Activated naive CD4-positive, alpha-beta T cell treated with anti-CD3 and anti-CD28 coated beads, Interleukin-2, amount 10 ng/mL, durations not matched to agents 7 days and 5 days (primary cell): ENCODE data around the gene IFRD1.
A peak's percentile ranks its signal among the peaks of the same experiment; 100 is the strongest.
"Not testable (repeated sequence)": the region's sequence is repeated elsewhere in the genome, so short reads cannot be mapped to it uniquely, and the experiment has no call there.

Source experiments
- CTCF ChIA-PET: fragments of 350-600 bp; sonication (Branson Sonifier 250); formaldehyde crosslinking; loops from one replicate; lab custom pipeline; 2021; ENCODE audit warnings: antibody characterized with exemption; lab: Charles Lee
- DNase-seq: peaks from one replicate; pipeline ENCODE4 v3.0.0-alpha.2; 2020
- H3K27ac Mint-ChIP-seq: one replicate; pipeline ENCODE4 v1.8.0; 2021; ENCODE audit warnings: mild to moderate bottlenecking, moderate library complexity, mixed read lengths
- H3K27me3 Mint-ChIP-seq: one replicate; pipeline ENCODE4 v1.8.0; 2021; ENCODE audit warnings: mild to moderate bottlenecking, mixed read lengths
- H3K36me3 Mint-ChIP-seq: one replicate; pipeline ENCODE4 v1.8.0; 2021; ENCODE audit warnings: mixed read lengths
- H3K4me1 Mint-ChIP-seq: one replicate; pipeline ENCODE4 v1.8.0; 2021; ENCODE audit warnings: mixed read lengths
- H3K4me3 Mint-ChIP-seq: one replicate; pipeline ENCODE4 v1.8.0; 2021; ENCODE audit warnings: mild to moderate bottlenecking, moderate library complexity, mixed read lengths
- H3K9me3 Mint-ChIP-seq: one replicate; pipeline ENCODE4 v1.8.0; 2021; ENCODE audit warnings: mixed read lengths

IFRD1 gene

GRCh38 chr7:112450807-112451761, 824 bp downstream of the IFRD1 start:
- Mint-ChIP-seq H3K9me3 (no peaks in the 10 kb centered on the region), H3K4me3 (peak overlapping the region; percentile 99), H3K4me1 (peaks cover 41% of the 10 kb centered on the region), H3K27ac (peak overlapping the region; percentile 100), H3K36me3 (peaks cover 7% of the 10 kb centered on the region), H3K27me3 (peaks cover 4% of the 10 kb centered on the region)
- peak; percentile 94 for DNase-seq
- CTCF ChIA-PET: interaction anchor here (0.6 to 1.9 kb wide), 4 partner anchors 10 to 345 kb away, joined by 3 to 4 read pairs (median 4); no protein-coding TSS in a partner anchor

- Mint-ChIP-seq H3K4me1 (peaks cover 41% of the 10 kb centered on the region), H3K27ac (peak overlapping the region; percentile 100), H3K27me3 (peaks cover 4% of the 10 kb centered on the region), H3K36me3 (peaks cover 8% of the 10 kb centered on the region), H3K9me3 (no peaks in the 10 kb centered on the region), H3K4me3 (peak overlapping the region; percentile 99)
- no peak for DNase-seq
- CTCF ChIA-PET: interaction anchor here (0.6 to 1.9 kb wide), 5 partner anchors 9 to 543 kb away, joined by 3 to 4 read pairs (median 4); no protein-coding TSS in a partner anchor
Measured at GRCh38 chr7:112452102-112452888, 2.0 kb downstream of the IFRD1 start.

- Mint-ChIP-seq H3K9me3 (no peaks in the 10 kb centered on the region), H3K4me3 (no peak overlapping the region), H3K36me3 (peaks cover 11% of the 10 kb centered on the region), H3K4me1 (peaks cover 39% of the 10 kb centered on the region), H3K27me3 (peaks cover 4% of the 10 kb centered on the region), H3K27ac (no peak overlapping the region)
- CTCF ChIA-PET: no interaction called here
- no peak for DNase-seq
Measured at GRCh38 chr7:112453505-112454171, 3.4 kb downstream of the IFRD1 start.

- CTCF ChIA-PET, DNase-seq, H3K27ac Mint-ChIP-seq, H3K9me3 Mint-ChIP-seq, H3K27me3 Mint-ChIP-seq, H3K4me3 Mint-ChIP-seq: not testable (repeated sequence)
- H3K36me3 Mint-ChIP-seq: peaks cover 16% of the 10 kb centered on the region
- peaks cover 33% of the 10 kb centered on the region for H3K4me1 Mint-ChIP-seq
Measured at GRCh38 chr7:112454191-112454590, 3.9 kb downstream of the IFRD1 start.

GRCh38 chr7:112459645-112460044, 9.4 kb downstream of the IFRD1 start:
- no peak overlapping the region for H3K4me3 Mint-ChIP-seq
- H3K27me3 Mint-ChIP-seq: no peaks in the 10 kb centered on the region
- peaks cover 51% of the 10 kb centered on the region for H3K36me3 Mint-ChIP-seq
- H3K27ac Mint-ChIP-seq: no peak overlapping the region
- no peaks in the 10 kb centered on the region for H3K4me1 Mint-ChIP-seq
- H3K9me3 Mint-ChIP-seq: no peaks in the 10 kb centered on the region
- CTCF ChIA-PET: no interaction called here
- no peak for DNase-seq

- H3K9me3 Mint-ChIP-seq: no peaks in the 10 kb centered on the region
- H3K4me3 Mint-ChIP-seq: no peak overlapping the region
- CTCF ChIA-PET: no interaction called here
- DNase-seq: no peak
- no peaks in the 10 kb centered on the region for H3K4me1 Mint-ChIP-seq
- peaks cover 46% of the 10 kb centered on the region for H3K36me3 Mint-ChIP-seq
- H3K27me3 Mint-ChIP-seq: no peaks in the 10 kb centered on the region
- no peak overlapping the region for H3K27ac Mint-ChIP-seq
Measured at GRCh38 chr7:112462236-112462635, 12.0 kb downstream of the IFRD1 start.

GRCh38 chr7:112467867-112468266, 17.6 kb downstream of the IFRD1 start:
- no peak for DNase-seq

GRCh38 chr7:112470194-112470593, 19.9 kb downstream of the IFRD1 start:
- H3K4me3 Mint-ChIP-seq: no peak overlapping the region
- H3K4me1 Mint-ChIP-seq: no peaks in the 10 kb centered on the region
- no peaks in the 10 kb centered on the region for H3K9me3 Mint-ChIP-seq
- DNase-seq: no peak
- H3K27ac Mint-ChIP-seq: no peak overlapping the region
- CTCF ChIA-PET: no interaction called here
- H3K27me3 Mint-ChIP-seq: no peaks in the 10 kb centered on the region
- peaks cover 51% of the 10 kb centered on the region for H3K36me3 Mint-ChIP-seq

More at GRCh38 chr7:112467867-112468266, 17.6 kb downstream of the IFRD1 start:
- CTCF ChIA-PET: no interaction called here
- Mint-ChIP-seq H3K4me3 (no peak overlapping the region), H3K36me3 (peaks cover 55% of the 10 kb centered on the region), H3K4me1 (no peaks in the 10 kb centered on the region), H3K9me3 (no peaks in the 10 kb centered on the region), H3K27me3 (no peaks in the 10 kb centered on the region), H3K27ac (no peak overlapping the region)

- CTCF ChIA-PET: no interaction called here
- no peaks in the 10 kb centered on the region for H3K9me3 Mint-ChIP-seq
Measured at GRCh38 chr7:112476390-112477052, 26.3 kb downstream of the IFRD1 start.

GRCh38 chr7:112481121-112481736, 31.0 kb downstream of the IFRD1 start:
- Mint-ChIP-seq H3K9me3 (no peaks in the 10 kb centered on the region), H3K36me3 (peaks cover 8% of the 10 kb centered on the region), H3K4me3 (no peak overlapping the region), H3K27me3 (no peaks in the 10 kb centered on the region), H3K27ac (no peak overlapping the region), H3K4me1 (peaks cover 6% of the 10 kb centered on the region)
- no peak for DNase-seq
- CTCF ChIA-PET: interaction anchor here (1.0 to 1.8 kb wide), 2 partner anchors 266 to 415 kb away, joined by 3 to 4 read pairs; no protein-coding TSS in a partner anchor

More at GRCh38 chr7:112476390-112477052, 26.3 kb downstream of the IFRD1 start:
- no peak overlapping the region for H3K27ac Mint-ChIP-seq
- H3K27me3 Mint-ChIP-seq: no peaks in the 10 kb centered on the region
- no peak for DNase-seq
- H3K4me3 Mint-ChIP-seq: no peak overlapping the region
- peaks cover 29% of the 10 kb centered on the region for H3K36me3 Mint-ChIP-seq
- H3K4me1 Mint-ChIP-seq: no peaks in the 10 kb centered on the region

GRCh38 chr7:112481833-112482670, 31.8 kb downstream of the IFRD1 start:
- Mint-ChIP-seq H3K27me3 (no peaks in the 10 kb centered on the region), H3K4me1 (peaks cover 6% of the 10 kb centered on the region), H3K36me3 (peaks cover 8% of the 10 kb centered on the region), H3K4me3 (no peak overlapping the region), H3K9me3 (no peaks in the 10 kb centered on the region), H3K27ac (no peak overlapping the region)
- CTCF ChIA-PET: interaction anchor here (1.8 kb wide), 1 partner anchor 414 kb away, joined by 4 read pairs; no protein-coding TSS in a partner anchor
- no peak for DNase-seq

- Mint-ChIP-seq H3K4me3 (no peak overlapping the region), H3K36me3 (no peaks in the 10 kb centered on the region), H3K27me3 (no peaks in the 10 kb centered on the region), H3K9me3 (no peaks in the 10 kb centered on the region), H3K4me1 (peaks cover 6% of the 10 kb centered on the region), H3K27ac (no peak overlapping the region)
- no peak for DNase-seq
- CTCF ChIA-PET: interaction anchor here (1.2 kb wide), 2 partner anchors 12 kb away, joined by 3 to 4 read pairs; no protein-coding TSS in a partner anchor
Measured at GRCh38 chr7:112484671-112485167, 34.5 kb downstream of the IFRD1 start.
